Endothelial cell of hepatic sinusoid (primary cell): ENCODE data around the gene LRRTM3.

Source experiments
- in situ Hi-C: cut with HindIII; loops from 2 replicates; pipeline ENCODE4 v1.10.0; 2017; ENCODE audit warnings: low sequenced_read_pairs

The LRRTM3 gene

GRCh38 chr10:67112765-67113164 is 186.9 kb downstream of the LRRTM3 start:
- in situ Hi-C loops = no loop called here

- in situ Hi-C loops = no loop called here
Observed at GRCh38 chr10:67114945-67115344, 189.1 kb downstream of the LRRTM3 start.

- in situ Hi-C loops = no loop called here
Observed at GRCh38 chr10:67115972-67116371, 190.1 kb downstream of the LRRTM3 start.

- in situ Hi-C loops = no loop called here
Observed at GRCh38 chr10:67119651-67120050, 193.8 kb downstream of the LRRTM3 start.

GRCh38 chr10:67127441-67127840 is 201.6 kb downstream of the LRRTM3 start:
- in situ Hi-C loops = no loop called here

GRCh38 chr10:67140641-67141040 is 214.8 kb downstream of the LRRTM3 start:
- in situ Hi-C loops = no loop called here

- in situ Hi-C loops = no loop called here
Observed at GRCh38 chr10:67141300-67141699, 215.5 kb downstream of the LRRTM3 start.

- in situ Hi-C loops = no loop called here
Observed at GRCh38 chr10:67144530-67144929, 218.7 kb downstream of the LRRTM3 start.
